HG02610 (cell line): ENCODE results near the gene CAPN8.

ENCODE experiments used
- ATAC-seq: cut with Tn5 transposase; IDR thresholded peaks from one replicate; pipeline ENCODE4 v1.9.1; 2021; ENCODE audit warnings: mild to moderate bottlenecking, moderate library complexity; ENCODE audit not compliant: unreplicated experiment

CAPN8 gene

DNA sequence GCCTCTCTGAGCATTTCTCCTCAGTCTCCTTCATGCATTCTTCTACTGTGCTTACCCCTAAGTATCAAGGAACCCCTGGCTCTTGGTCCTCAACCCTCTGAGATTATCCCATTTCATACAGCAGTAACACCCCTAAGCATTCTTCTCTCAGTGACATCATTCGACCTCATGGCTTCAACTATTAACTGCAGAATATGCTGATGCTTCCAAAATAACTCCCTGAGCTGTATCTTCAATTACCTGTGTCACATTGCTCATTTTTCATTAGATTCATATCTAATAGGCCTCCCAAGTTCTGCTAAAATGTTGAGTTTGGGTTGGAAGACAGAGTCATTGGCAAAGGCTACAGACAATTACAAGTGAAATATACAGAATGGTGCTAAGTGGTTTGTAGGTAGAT is 7.5 kb downstream of the CAPN8 start:
- ATAC-seq = no peak

GRCh38 chr1:223654083-223654482 is 11.4 kb downstream of the CAPN8 start:
- ATAC-seq = no peak

GRCh38 chr1:223653431-223653830 is 12.1 kb downstream of the CAPN8 start:
- ATAC-seq = no peak

- ATAC-seq = no peak
These were observed 12.5 kb downstream of the CAPN8 start for GRCh38 chr1:223653015-223653414.

DNA sequence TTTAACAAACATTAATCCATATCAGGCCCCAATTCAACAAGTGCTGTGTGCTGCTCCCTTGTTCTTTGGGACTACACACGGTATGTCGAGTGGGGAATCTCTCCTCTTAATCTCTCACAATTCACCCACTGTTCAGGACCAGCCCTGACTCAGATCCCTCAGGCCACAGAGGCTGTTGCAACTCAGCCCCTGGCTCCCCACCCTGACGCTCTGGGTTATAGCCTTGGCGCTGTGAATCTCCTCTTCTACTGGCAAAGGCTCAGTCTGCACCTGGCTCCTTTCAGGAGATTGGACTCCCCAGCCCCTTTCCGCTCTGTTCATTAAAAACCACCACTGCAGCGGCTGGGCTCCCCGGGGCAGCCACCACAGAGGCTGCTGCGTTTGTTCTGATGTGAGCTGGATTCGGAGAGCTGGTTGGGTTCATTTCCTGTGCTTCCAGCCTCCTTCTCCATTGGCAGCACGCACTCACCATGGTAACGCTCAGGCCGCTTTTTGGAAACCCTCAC is 13.0 kb downstream of the CAPN8 start:
- no peak for ATAC-seq

DNA sequence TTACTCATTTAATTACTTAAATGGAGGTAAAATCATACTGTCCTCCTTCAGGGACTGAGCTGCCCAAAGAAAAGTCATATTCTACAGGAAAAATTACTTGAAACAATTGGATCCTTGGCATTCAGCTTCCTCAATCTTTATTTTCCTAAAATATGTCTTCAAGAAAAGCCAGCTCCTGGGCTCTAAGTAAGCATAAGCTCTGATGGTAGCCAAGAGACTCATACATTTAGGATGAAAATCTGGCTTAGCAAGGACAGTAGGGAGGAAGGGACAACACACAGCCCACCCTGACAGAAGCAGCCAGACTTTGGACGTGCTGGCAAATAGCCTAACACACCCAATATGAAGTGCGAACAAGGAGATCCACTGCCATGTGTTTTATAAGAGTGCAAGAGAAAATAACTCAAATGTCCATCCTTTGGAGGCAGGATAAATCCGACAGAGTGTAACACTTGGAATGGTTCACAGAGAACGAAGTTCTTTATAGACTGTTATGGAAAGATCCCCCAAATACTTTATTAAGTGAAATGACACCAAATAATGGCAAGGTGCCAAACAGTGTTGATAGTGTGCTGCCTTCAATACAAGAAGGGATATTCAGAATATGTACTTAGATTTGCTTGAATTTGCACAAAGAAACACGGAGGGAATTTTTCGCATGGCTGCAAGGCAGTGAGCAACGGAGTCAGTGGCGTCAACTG is 14.1 kb downstream of the CAPN8 start:
- no peak for ATAC-seq

DNA sequence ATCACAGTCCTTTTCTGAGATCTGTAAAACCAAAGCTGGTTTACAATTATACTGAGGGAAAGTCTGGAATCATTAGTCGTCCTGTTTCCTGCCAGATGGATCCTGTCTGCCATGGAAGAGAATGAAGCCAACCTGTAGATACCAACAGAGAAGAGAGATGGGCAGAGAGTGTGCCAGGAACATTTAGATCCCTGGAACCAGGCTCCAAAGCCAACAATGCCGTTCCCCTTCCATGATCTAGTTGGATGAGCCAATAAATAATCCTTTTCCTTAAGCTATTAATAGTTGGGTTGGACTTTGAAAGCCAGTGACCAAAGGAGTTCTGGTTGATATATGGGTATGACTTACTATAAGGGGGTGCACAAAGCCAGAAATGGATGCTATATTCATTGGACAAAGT is 15.0 kb downstream of the CAPN8 start:
- ATAC-seq = no peak

DNA sequence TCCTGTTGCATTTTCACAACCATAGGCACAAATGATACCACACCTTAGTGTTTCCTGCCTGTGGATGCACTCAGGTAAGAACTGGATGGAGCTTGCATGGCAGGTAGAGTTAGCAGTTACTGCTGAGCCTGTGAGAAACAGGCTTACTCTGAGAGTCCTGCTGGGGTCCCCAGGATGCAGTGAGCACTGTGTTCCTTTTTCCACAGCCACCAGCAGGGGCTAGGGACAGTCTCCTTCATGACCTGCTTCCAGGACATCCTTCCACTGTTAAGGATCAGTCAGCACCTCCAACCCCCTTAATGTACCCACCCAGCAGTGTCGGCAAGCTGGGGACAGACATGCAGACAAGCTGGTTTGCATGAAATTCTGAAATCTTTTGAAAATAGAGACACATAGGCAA is 16.3 kb downstream of the CAPN8 start:
- no peak for ATAC-seq

- no peak for ATAC-seq
These were observed 18.3 kb downstream of the CAPN8 start for GRCh38 chr1:223647249-223647648.

GRCh38 chr1:223645903-223646302 is 19.6 kb downstream of the CAPN8 start:
- ATAC-seq = no peak

DNA sequence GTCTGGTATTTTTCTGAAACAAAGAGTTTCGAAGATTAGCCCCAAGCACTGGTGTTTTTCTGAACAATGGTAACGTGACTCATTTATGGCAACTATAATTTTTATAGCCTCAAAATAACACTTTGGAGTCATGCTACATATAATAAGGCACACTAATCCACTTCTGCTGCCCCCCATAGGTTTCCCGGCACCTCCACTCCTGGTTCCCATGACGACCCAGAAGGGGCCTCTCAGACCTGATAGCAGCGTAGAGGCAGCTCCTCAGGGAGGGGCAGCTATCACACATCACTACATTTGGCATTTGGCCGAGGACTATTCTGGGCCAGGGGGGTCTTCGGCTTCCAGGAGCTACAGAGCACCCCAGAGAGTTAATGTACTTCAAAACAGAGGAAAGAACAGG is 23.3 kb downstream of the CAPN8 start:
- ATAC-seq = no peak

- no peak for ATAC-seq
These were observed 23.9 kb downstream of the CAPN8 start for GRCh38 chr1:223641523-223642039.

GRCh38 chr1:223639331-223639749 is 26.2 kb downstream of the CAPN8 start:
- no peak for ATAC-seq

GRCh38 chr1:223635236-223635635 is 30.3 kb downstream of the CAPN8 start:
- no peak for ATAC-seq

GRCh38 chr1:223634423-223634822 is 31.1 kb downstream of the CAPN8 start:
- no peak for ATAC-seq

DNA sequence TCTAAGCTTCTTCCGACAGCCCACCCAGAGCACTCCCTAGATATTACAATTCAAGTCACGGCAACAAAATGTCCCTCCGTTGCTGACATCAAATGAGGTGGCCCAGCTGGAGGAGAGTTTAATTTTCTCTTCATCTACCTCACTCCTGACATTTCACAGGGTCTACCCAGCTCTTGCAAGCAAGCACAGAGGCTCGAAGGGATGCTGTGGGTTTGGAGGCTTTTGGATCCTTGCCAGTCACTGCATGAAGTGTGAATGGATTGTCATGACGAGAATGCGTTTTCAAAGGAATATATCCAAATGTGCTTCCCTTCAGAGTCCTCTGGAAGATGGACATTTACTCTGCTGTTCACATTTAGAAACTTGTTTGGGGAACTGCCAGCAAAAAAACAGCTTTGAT is 33.5 kb downstream of the CAPN8 start:
- ATAC-seq = no peak

GRCh38 chr1:223631473-223631872 is 34.0 kb downstream of the CAPN8 start:
- ATAC-seq = no peak

- ATAC-seq = no peak
These were observed 36.4 kb downstream of the CAPN8 start for GRCh38 chr1:223629126-223629457.

- ATAC-seq = peak; percentile 41
These were observed 37.0 kb downstream of the CAPN8 start for GRCh38 chr1:223628233-223629125.

- no peak for ATAC-seq
These were observed 43.2 kb downstream of the CAPN8 start for GRCh38 chr1:223622132-223622842.

DNA sequence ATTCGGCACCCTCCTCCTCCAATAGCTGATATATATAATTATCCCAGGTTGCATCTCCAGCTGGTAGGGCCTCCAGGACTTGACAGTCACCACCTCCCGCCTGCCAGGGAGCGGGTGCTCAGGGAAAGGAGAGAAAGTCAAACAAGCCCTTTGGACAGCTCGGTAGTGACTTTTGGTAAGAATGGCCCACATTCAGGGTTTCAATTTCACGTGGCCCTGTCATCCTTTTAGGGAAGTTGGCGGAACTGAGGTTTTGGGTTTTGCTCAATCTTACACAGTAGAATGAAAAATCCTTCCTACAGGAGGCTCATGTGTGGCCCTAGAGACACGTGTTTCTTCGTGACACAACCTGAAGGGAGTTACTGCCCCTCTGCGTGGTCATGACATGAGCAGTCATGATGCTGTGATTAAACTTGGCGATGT is 44.2 kb downstream of the CAPN8 start:
- ATAC-seq = peak; percentile 89
